Endothelial cell of umbilical vein (primary cell): ENCODE results near the gene PIP5K1C.

Source experiments
- CTCF ChIP-seq, 2 donors: IDR thresholded peaks; 1 replicate in 1 of 2; 2 replicates in 1 of 2; pipeline ENCODE4 v1.5.1; 2011; ENCODE audit warnings: low read length in 2 of 2, mild to moderate bottlenecking in 2 of 2, moderate library complexity in 2 of 2, control low read depth in 1 of 2, inconsistent platforms in 1 of 2, low read depth in 1 of 2; ENCODE audit not compliant: insufficient read depth in 1 of 2; ENCODE audit errors: extremely low read depth in 1 of 2
- EZH2 ChIP-seq: IDR thresholded peaks from 2 replicates; pipeline ENCODE4 v1.6.1; 2012; ENCODE audit warnings: borderline replicate concordance, low read depth, mild to moderate bottlenecking, moderate library complexity, low read length, inconsistent platforms; ENCODE audit not compliant: severe bottlenecking
- GATA2 ChIP-seq: IDR thresholded peaks from 2 replicates; pipeline ENCODE4 v1.7.0; 2011; ENCODE audit warnings: low read depth, mild to moderate bottlenecking, moderate library complexity, mixed read lengths, low read length; ENCODE audit not compliant: insufficient read length, insufficient read depth
- MAX ChIP-seq: IDR thresholded peaks from 2 replicates; pipeline ENCODE4 v1.6.1; 2011; ENCODE audit not compliant: insufficient read depth, insufficient read length
- MYC ChIP-seq: IDR thresholded peaks from one replicate; pipeline ENCODE4 v1.6.1; 2011; ENCODE audit warnings: mild to moderate bottlenecking, low read depth, low read length
- POLR2A ChIP-seq: IDR thresholded peaks from 2 replicates; pipeline ENCODE4 v1.6.1; 2012; ENCODE audit warnings: low read depth, mild to moderate bottlenecking, control low read depth, low read length
- POLR2AphosphoS5 ChIP-seq: IDR thresholded peaks from 2 replicates; pipeline ENCODE4 v1.6.1; 2012; ENCODE audit warnings: low read depth, mild to moderate bottlenecking, control low read depth, low read length, moderate library complexity; ENCODE audit not compliant: insufficient read depth

GRCh38 chr19:3687393-3687773 is 12.9 kb downstream of the PIP5K1C start:
- no peak for TF ChIP-seq CTCF (IDR thresholded peaks at IDR 0.05; ENCODE audit: extremely low read depth in 1 of 2, insufficient read depth in 1 of 2, low read depth in 1 of 2, low read length in 2 of 2)
- no peak for TF ChIP-seq MYC
- TF ChIP-seq EZH2, result no peak
- TF ChIP-seq POLR2A, result no peak
- no peak for TF ChIP-seq GATA2
- TF ChIP-seq POLR2AphosphoS5, result no peak
- no peak for TF ChIP-seq MAX
